CD14-positive monocyte (primary cell): ENCODE data around the gene ST8SIA6. TPM values are rescaled to one million over a fixed set of nuclear protein-coding genes. Genes with fewer than 3 reads are reported as not detected.
A peak's percentile ranks its signal among the peaks of the same experiment; 100 is the strongest.

ENCODE experiments used
- DNase-seq, 3 donors: peaks; one replicate each; pipeline ENCODE4 v3.0.0-alpha.2; 2011 to 2022
- H2AFZ ChIP-seq: 2 replicates; pipeline ENCODE4 v1.6.0; 2012; ENCODE audit warnings: mild to moderate bottlenecking, low read depth, low read length, inconsistent platforms; ENCODE audit not compliant: insufficient read depth, poor library complexity, severe bottlenecking
- H3K27ac ChIP-seq, 2 donors: 1 replicate in 1 of 2; 2 replicates in 1 of 2; pipeline ENCODE4 v1.5.1; 2012 to 2013; ENCODE audit warnings: low read length in 2 of 2, control low read depth in 1 of 2, inconsistent platforms in 1 of 2, low read depth in 1 of 2, mild to moderate bottlenecking in 1 of 2
- H3K27me3 ChIP-seq, 2 donors: one replicate each; pipeline versions ENCODE4 v1.6.0 to v1.6.1; 2011 to 2013; ENCODE audit warnings: low read length in 2 of 2; ENCODE audit not compliant: control insufficient read depth in 2 of 2, insufficient read depth in 2 of 2
- H3K36me3 ChIP-seq, 2 donors: replicated peaks in 1 of 2; 1 replicate in 1 of 2; 2 replicates in 1 of 2; pipeline versions ENCODE4 v1.5.1 to v1.6.1; 2012 to 2013; ENCODE audit warnings: low read length in 2 of 2, control low read depth in 1 of 2, inconsistent platforms in 1 of 2, mild to moderate bottlenecking in 1 of 2; ENCODE audit not compliant: insufficient read depth in 2 of 2, control insufficient read depth in 1 of 2
- H3K4me1 ChIP-seq, 2 donors: 1 replicate in 1 of 2; 2 replicates in 1 of 2; pipeline versions ENCODE4 v1.5.1 to v1.6.1; 2012 to 2013; ENCODE audit warnings: low read length in 2 of 2, control low read depth in 1 of 2, inconsistent platforms in 1 of 2, mild to moderate bottlenecking in 1 of 2, moderate library complexity in 1 of 2; ENCODE audit not compliant: insufficient read depth in 2 of 2, control insufficient read depth in 1 of 2
- H3K4me2 ChIP-seq: replicated peaks from 2 replicates; pipeline ENCODE3; 2012; ENCODE audit warnings: low read length, moderate library complexity, mild to moderate bottlenecking; ENCODE audit not compliant: poor library complexity, severe bottlenecking; ENCODE audit errors: extremely low read depth
- H3K4me3 ChIP-seq, 3 experiments: fragments of 200-600 bp in 1 of 3; sonication (generic) in 1 of 3; replicated peaks in 1 of 3; 1 replicate in 2 of 3; 2 replicates in 1 of 3; pipeline ENCODE4 v1.5.1; 2011 to 2013; ENCODE audit warnings: low read length in 3 of 3, mild to moderate bottlenecking in 3 of 3, control low read depth in 2 of 3, low read depth in 2 of 3, inconsistent platforms in 1 of 3, moderate library complexity in 1 of 3
- H3K79me2 ChIP-seq: 2 replicates; pipeline ENCODE4 v1.6.0; 2012; ENCODE audit warnings: mild to moderate bottlenecking, control low read depth, inconsistent platforms, low read length, moderate library complexity; ENCODE audit not compliant: insufficient read depth
- H3K9ac ChIP-seq: 2 replicates; pipeline ENCODE4 v1.6.0; 2017; ENCODE audit warnings: low read length, mild to moderate bottlenecking; ENCODE audit not compliant: insufficient read depth, poor library complexity, severe bottlenecking
- H3K9me3 ChIP-seq, 2 donors: replicated peaks in 1 of 2; 1 replicate in 1 of 2; 2 replicates in 1 of 2; pipeline versions ENCODE4 v1.5.1 to v1.6.1; 2012 to 2013; ENCODE audit warnings: low read length in 2 of 2, control low read depth in 1 of 2; ENCODE audit not compliant: control insufficient read depth in 1 of 2, insufficient read depth in 1 of 2
- H4K20me1 ChIP-seq: 2 replicates; pipeline ENCODE4 v1.6.0; 2012; ENCODE audit warnings: mild to moderate bottlenecking, low read length, control low read depth, moderate library complexity; ENCODE audit not compliant: insufficient read depth
- H3K27ac Mint-ChIP-seq, 7 donors: one replicate each; pipeline ENCODE4 v1.8.0; 2020; ENCODE audit warnings: mild to moderate bottlenecking in 7 of 7, mixed read lengths in 7 of 7, moderate library complexity in 6 of 7, inconsistent platforms in 2 of 7
- H3K27me3 Mint-ChIP-seq, 3 donors: one replicate each; pipeline ENCODE4 v1.8.0; 2021 to 2022; ENCODE audit warnings: low read depth in 3 of 3, mild to moderate bottlenecking in 3 of 3, mixed read lengths in 3 of 3, moderate library complexity in 3 of 3, inconsistent platforms in 1 of 3
- H3K36me3 Mint-ChIP-seq, 2 donors: one replicate each; pipeline ENCODE4 v1.8.0; 2020; ENCODE audit warnings: mixed read lengths in 2 of 2, inconsistent platforms in 1 of 2, mild to moderate bottlenecking in 1 of 2
- H3K4me1 Mint-ChIP-seq: one replicate; pipeline ENCODE4 v1.8.0; 2020; ENCODE audit warnings: mild to moderate bottlenecking, mixed read lengths
- H3K4me3 Mint-ChIP-seq, 2 donors: one replicate each; pipeline ENCODE4 v1.8.0; 2020; ENCODE audit warnings: mild to moderate bottlenecking in 2 of 2, mixed read lengths in 2 of 2, moderate library complexity in 1 of 2
- H3K9me3 Mint-ChIP-seq, 7 donors: one replicate each; pipeline ENCODE4 v1.8.0; 2020 to 2022; ENCODE audit warnings: mixed read lengths in 7 of 7, mild to moderate bottlenecking in 6 of 7, moderate library complexity in 6 of 7, inconsistent platforms in 2 of 7
- CTCF ChIP-seq: fragments of 200-600 bp; IDR thresholded peaks from one replicate; pipeline ENCODE4 v1.8.0; 2022; ENCODE audit warnings: antibody characterized with exemption, mild to moderate bottlenecking
- WGBS: methylation state at CpG from one replicate; pipeline ENCODE4 v1.1.5; 2013; ENCODE audit warnings: missing lambda C conversion rate; ENCODE audit not compliant: insufficient coverage; 5-methylcytosine and 5-hydroxymethylcytosine counted together
- intact Hi-C, 2 donors: fragments of 100-400 bp; cut with micrococcal nuclease; formaldehyde crosslinking; loops; one replicate each; pipeline versions ENCODE4 v1.15.0 to v1.15.1; 2023
- polyA plus RNA-seq, 3 donors: library from polyadenylated mRNA; depleted of rRNA in 1 of 3; unstranded in 2 of 3; stranded (reverse) in 1 of 3; fragments of 300-500 nt in 2 of 3; fragments of >200 nt in 1 of 3; fragmentation: Illumina TruSeq in 2 of 3; gene quantifications; 1 replicate in 2 of 3; 2 replicates in 1 of 3; pipeline ENCODE4 v1.2.3, GENCODE V29; 2012 to 2021

The ST8SIA6 gene
- polyA plus RNA-seq, 3 donors: 0.11 TPM; not detected in 2

GRCh38 chr10:17379151-17379690, 75.2 kb downstream of the ST8SIA6 start:
- no peak overlapping the region for H3K27ac Mint-ChIP-seq

GRCh38 chr10:17375936-17376584, 78.3 kb downstream of the ST8SIA6 start:
- Mint-ChIP-seq H3K27ac (no peak overlapping the region), H3K36me3 (no peaks in the 10 kb centered on the region), H3K4me1 (no peaks in the 10 kb centered on the region), H3K9me3 (peaks cover 0 to 8% (median 2%) of the 10 kb centered on the region in 7 donors), H3K4me3 (no peak overlapping the region), H3K27me3 (peaks cover 0 to 2% (median 1%) of the 10 kb centered on the region in 3 donors)
- Histone ChIP-seq H4K20me1 (no peaks in the 10 kb centered on the region), H3K36me3 (no peaks in the 10 kb centered on the region), H3K4me2 (no peak overlapping the region), H3K79me2 (no peaks in the 10 kb centered on the region), H3K4me3 (no peak overlapping the region), H3K9me3 (peaks cover 0 to 4% of the 10 kb centered on the region in 2 donors), H2AFZ (no peak overlapping the region), H3K27ac (no peak overlapping the region), H3K9ac (no peak overlapping the region), H3K4me1 (no peaks in the 10 kb centered on the region), H3K27me3 (no peaks in the 10 kb centered on the region)
- intact Hi-C loops: no loop called here
- 90% methylated on average over 6 of the region's 10 CpGs for WGBS
- DNase-seq: peak in 1 of 3 donors; percentile 0
- peak; percentile 65 for TF ChIP-seq CTCF

More at GRCh38 chr10:17379151-17379690, 75.2 kb downstream of the ST8SIA6 start:
- Histone ChIP-seq H3K36me3 (no peaks in the 10 kb centered on the region), H3K79me2 (no peaks in the 10 kb centered on the region), H4K20me1 (no peaks in the 10 kb centered on the region), H3K27ac (no peak overlapping the region), H3K9ac (no peak overlapping the region), H3K4me3 (no peak overlapping the region), H3K27me3 (no peaks in the 10 kb centered on the region), H3K4me1 (no peaks in the 10 kb centered on the region), H3K9me3 (peaks cover 0 to 4% of the 10 kb centered on the region in 2 donors), H2AFZ (no peak overlapping the region), H3K4me2 (no peak overlapping the region)
- Mint-ChIP-seq H3K4me3 (no peak overlapping the region), H3K27me3 (peaks cover 0 to 1% (median 0%) of the 10 kb centered on the region in 3 donors), H3K36me3 (no peaks in the 10 kb centered on the region), H3K4me1 (no peaks in the 10 kb centered on the region), H3K9me3 (peaks cover 0 to 8% (median 2%) of the 10 kb centered on the region in 7 donors)
- intact Hi-C loops: no loop called here
- TF ChIP-seq CTCF: no peak
- no peak for DNase-seq
- 100% methylated on average over 2 of the region's 6 CpGs for WGBS
